ENCODE measurements around the gene DMBT1. TPM values are rescaled to one million over a fixed set of nuclear protein-coding genes. Genes with fewer than 3 reads are reported as not detected.
"Not testable (repeated sequence)": the region's sequence is repeated elsewhere in the genome, so short reads cannot be mapped to it uniquely, and the experiment has no call there.

The DMBT1 gene
- total RNA-seq, 2 donors from 2014 or later: 33.6 to 165 TPM

DNA sequence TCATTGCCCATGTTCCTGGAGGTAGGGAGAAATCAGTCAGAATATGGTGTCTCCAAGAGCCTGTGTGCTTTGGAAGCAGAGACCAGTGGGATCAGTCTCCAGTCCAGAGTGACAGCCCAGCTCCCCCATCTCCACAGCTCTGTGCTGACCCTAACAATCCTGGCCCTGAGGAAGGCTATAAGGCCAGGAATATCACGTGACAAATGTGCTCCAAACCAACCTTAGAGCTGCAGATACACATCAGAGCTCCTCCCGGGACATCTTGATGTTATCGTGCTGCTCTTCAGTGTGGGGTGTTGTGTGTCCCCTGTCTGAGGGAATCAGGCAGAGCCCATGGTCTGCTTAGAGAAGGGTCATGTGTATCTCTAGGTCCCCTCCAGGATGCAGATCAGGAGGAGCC lies 15.2 kb downstream of the DMBT1 start:
- Histone ChIP-seq H3K27me3 (no peaks in the 10 kb centered on the region), H3K36me3 (peaks cover 4% of the 10 kb centered on the region), H3K4me3 (no peak overlapping the region), H3K4me1 (no peaks in the 10 kb centered on the region), H3K9ac (ENCODE audit: low read depth in 2 of 2, low read length in 2 of 2) (no peak overlapping the region), H3K9me3 (no peaks in the 10 kb centered on the region), H3K27ac (no peak overlapping the region)
- intact Hi-C loops (cut with DNase I): no loop called here
- DNase-seq: no peak
- TF ChIP-seq CTCF (IDR thresholded peaks at IDR 0.05): no peak

GRCh38 chr10:122576291-122576690 lies 15.7 kb downstream of the DMBT1 start:
- Histone ChIP-seq H3K4me1 (no peaks in the 10 kb centered on the region), H3K9ac (ENCODE audit: low read depth in 2 of 2, low read length in 2 of 2) (no peak overlapping the region), H3K9me3 (no peaks in the 10 kb centered on the region), H3K4me3 (no peak overlapping the region), H3K36me3 (peaks cover 4% of the 10 kb centered on the region), H3K27me3 (no peaks in the 10 kb centered on the region), H3K27ac (no peak overlapping the region)
- TF ChIP-seq CTCF (IDR thresholded peaks at IDR 0.05): no peak
- no peak for DNase-seq
- intact Hi-C loops (cut with DNase I): no loop called here

GRCh38 chr10:122577311-122577885 lies 16.8 kb downstream of the DMBT1 start:
- no peaks in the 10 kb centered on the region for H3K4me1 ChIP-seq
- intact Hi-C loops (cut with DNase I): no loop called here
- DNase-seq: no peak
- H3K4me3 ChIP-seq: no peak overlapping the region
- TF ChIP-seq CTCF (IDR thresholded peaks at IDR 0.05): no peak
- no peaks in the 10 kb centered on the region for H3K27me3 ChIP-seq
- H3K9me3 ChIP-seq: no peaks in the 10 kb centered on the region
- no peak overlapping the region for H3K9ac ChIP-seq (ENCODE audit: low read depth in 2 of 2, low read length in 2 of 2)
- H3K27ac ChIP-seq: no peak overlapping the region
- H3K36me3 ChIP-seq: peaks cover 4% of the 10 kb centered on the region

DNA sequence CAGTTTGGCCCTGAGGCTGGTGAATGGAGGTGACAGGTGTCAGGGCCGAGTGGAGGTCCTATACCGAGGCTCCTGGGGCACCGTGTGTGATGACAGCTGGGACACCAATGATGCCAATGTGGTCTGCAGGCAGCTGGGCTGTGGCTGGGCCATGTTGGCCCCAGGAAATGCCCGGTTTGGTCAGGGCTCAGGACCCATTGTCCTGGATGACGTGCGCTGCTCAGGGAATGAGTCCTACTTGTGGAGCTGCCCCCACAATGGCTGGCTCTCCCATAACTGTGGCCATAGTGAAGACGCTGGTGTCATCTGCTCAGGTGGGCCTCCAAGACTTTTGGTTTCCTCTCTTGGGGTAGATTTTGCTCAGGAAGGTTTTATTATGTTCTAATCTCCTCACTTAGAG lies 25.5 kb downstream of the DMBT1 start:
- H3K4me1 ChIP-seq; H3K27me3 ChIP-seq; DNase-seq; H3K9ac ChIP-seq (ENCODE audit: low read depth in 2 of 2, low read length in 2 of 2); H3K4me3 ChIP-seq; H3K36me3 ChIP-seq; intact Hi-C loops (cut with DNase I); H3K9me3 ChIP-seq; H3K27ac ChIP-seq: not testable (repeated sequence)

- intact Hi-C loops (cut with DNase I): no loop called here
- DNase-seq: no peak
- H3K27ac ChIP-seq: no peak overlapping the region
- H3K4me3 ChIP-seq: no peak overlapping the region
- no peak overlapping the region for H3K9ac ChIP-seq (ENCODE audit: low read depth in 2 of 2, low read length in 2 of 2)
- TF ChIP-seq CTCF (IDR thresholded peaks at IDR 0.05): no peak
- H3K27me3 ChIP-seq: no peaks in the 10 kb centered on the region
- no peaks in the 10 kb centered on the region for H3K36me3 ChIP-seq
- no peaks in the 10 kb centered on the region for H3K4me1 ChIP-seq
- H3K9me3 ChIP-seq: no peaks in the 10 kb centered on the region
Observed at GRCh38 chr10:122587098-122587760, 26.7 kb downstream of the DMBT1 start.

DNA sequence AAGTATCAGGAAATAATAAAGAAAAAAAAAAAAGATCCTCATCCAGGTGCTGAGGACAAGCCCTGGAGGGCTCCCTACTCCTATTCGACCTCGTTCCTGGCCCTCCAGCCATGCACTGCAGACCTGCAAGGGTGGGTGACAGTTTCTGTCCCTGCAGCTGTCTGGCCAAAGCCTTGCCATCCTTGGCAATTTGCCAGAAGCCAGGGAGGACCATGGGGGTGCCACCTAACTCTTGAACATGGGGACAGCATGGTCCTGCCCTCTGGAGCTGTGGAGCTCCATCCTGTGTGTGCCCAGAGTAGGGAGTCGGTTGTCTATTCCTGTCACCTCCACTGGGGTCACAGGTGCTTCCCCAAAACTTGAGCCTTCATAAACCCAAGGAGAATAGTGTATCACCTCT lies 27.8 kb downstream of the DMBT1 start:
- Histone ChIP-seq H3K4me3 (no peak overlapping the region), H3K4me1 (no peaks in the 10 kb centered on the region), H3K36me3 (no peaks in the 10 kb centered on the region), H3K9me3 (no peaks in the 10 kb centered on the region), H3K27ac (no peak overlapping the region), H3K9ac (ENCODE audit: low read depth in 2 of 2, low read length in 2 of 2) (no peak overlapping the region), H3K27me3 (no peaks in the 10 kb centered on the region)
- no peak for TF ChIP-seq CTCF (IDR thresholded peaks at IDR 0.05)
- intact Hi-C loops (cut with DNase I): no loop called here
- no peak for DNase-seq
